GM20000 (cell line): ENCODE measurements around the gene NR1D2.
"Not testable (repeated sequence)": the region's sequence is repeated elsewhere in the genome, so short reads cannot be mapped to it uniquely, and the experiment has no call there.

Source experiments
- DNase-seq: peaks from one replicate; pipeline ENCODE4 v3.0.0; 2012; ENCODE audit warnings: low spot score
- CTCF ChIP-seq: IDR thresholded peaks from 2 replicates; pipeline ENCODE4 v1.5.1; 2012; ENCODE audit warnings: mild to moderate bottlenecking, control low read depth; ENCODE audit errors: extremely low read depth, missing control alignments

NR1D2 gene

DNA sequence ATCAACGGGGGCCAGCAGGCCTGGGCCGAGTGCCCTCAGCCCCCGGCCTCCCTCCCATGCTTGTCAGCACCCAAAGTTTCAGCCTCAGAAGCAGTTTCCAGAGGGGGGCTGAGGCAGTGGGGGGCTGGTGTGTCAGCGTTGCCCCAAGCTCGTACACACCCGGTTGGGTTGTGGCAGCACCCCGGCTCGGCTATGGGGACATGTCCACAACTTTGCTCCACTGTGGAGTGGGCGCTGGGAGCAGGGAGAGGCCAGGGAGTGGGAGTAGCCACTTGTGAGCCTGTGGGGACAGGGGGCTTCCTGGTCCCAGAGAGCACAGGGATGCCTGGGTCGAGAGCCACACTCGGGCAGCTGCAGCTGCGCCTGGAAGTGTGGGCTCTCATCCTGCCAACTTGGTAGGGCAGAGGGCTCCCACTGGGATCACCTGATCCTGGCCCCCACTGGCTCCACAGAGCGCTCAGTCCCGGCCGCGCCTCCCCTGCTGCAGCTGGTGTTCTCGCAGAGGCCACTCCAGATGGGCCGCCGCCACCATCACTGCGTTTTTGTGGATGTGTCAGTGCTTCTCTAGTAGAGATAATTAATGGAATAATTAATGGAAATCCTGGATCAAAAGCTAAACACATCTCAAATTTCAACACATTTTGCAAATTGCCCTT, 75.1 kb downstream of the NR1D2 start:
- no peak for TF ChIP-seq CTCF

DNA sequence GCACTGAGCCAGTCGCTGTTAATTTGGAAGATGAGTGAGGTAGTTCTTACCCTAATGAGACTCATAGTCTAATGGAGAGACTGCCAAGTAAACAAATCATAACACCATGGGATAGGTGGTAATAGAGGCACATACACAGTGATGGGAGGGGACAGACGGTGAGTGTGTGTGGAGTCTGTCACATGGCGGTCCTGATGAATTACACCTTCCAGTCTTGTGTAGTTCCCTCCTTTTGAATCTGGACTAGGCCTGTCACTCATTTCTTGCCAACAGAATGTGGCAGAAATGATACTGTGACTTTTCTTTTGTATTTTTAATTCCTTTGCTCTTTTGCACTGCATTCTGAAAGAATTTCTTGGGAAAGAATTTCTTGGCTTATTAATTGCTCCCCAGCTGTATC, 78.1 kb downstream of the NR1D2 start:
- no peak for DNase-seq
- TF ChIP-seq CTCF: no peak

More for the DNA sequence above, 75.1 kb downstream of the NR1D2 start:
- DNase-seq: no peak

- DNase-seq: no peak
- no peak for TF ChIP-seq CTCF
These were observed 80.7 kb downstream of the NR1D2 start for GRCh38 chr3:24025805-24026204.

GRCh38 chr3:24026665-24027064, 81.6 kb downstream of the NR1D2 start:
- DNase-seq: not testable (repeated sequence)

GRCh38 chr3:24027946-24028345, 82.9 kb downstream of the NR1D2 start:
- TF ChIP-seq CTCF: no peak
- DNase-seq: no peak
